Measurements from ENCODE around the gene GASK1B. TPM values are rescaled to one million over a fixed set of nuclear protein-coding genes. Genes with fewer than 3 reads are reported as not detected.

GASK1B gene
- total RNA-seq, 2 experiments from 2014 or later = not detected

DNA sequence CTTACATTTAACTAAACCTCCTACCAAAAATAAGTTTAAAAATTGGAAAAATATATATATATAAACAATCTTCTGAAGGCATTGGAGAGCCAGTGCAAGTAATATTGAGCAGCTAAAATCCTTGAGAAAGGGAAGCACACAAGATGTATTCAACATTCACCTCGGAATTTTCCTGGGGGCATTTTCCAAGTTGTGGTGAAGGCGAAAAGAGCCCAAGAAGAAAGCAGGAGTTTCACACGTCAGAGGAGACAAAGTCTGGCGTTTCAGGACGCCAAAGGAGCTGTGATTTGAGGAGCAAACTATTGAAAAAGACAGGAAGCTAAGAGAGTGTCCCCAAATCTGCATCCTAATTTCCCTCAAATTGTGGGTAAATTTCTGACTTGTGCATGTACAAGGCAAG, 9.1 kb upstream of the GASK1B start:
- no peak for ATAC-seq
- CTCF ChIA-PET = interaction anchor here (0.6 to 1.4 kb wide), 4 partner anchors 9 to 74 kb away, joined by 3 to 6 read pairs (median 3); no protein-coding TSS in a partner anchor
- intact Hi-C loops (cut with DNase I, micrococcal nuclease) = no loop called here
- Mint-ChIP-seq H3K27ac (no peak overlapping the region), H3K27me3 (peaks cover 7% of the 10 kb centered on the region), H3K4me3 (no peak overlapping the region), H3K4me1 (no peaks in the 10 kb centered on the region), H3K36me3 (ENCODE audit: low read depth) (no peaks in the 10 kb centered on the region), H3K9me3 (ENCODE audit: low read depth) (no peaks in the 10 kb centered on the region)
- POLR2A ChIA-PET = no interaction called here
- no peak for DNase-seq

DNA sequence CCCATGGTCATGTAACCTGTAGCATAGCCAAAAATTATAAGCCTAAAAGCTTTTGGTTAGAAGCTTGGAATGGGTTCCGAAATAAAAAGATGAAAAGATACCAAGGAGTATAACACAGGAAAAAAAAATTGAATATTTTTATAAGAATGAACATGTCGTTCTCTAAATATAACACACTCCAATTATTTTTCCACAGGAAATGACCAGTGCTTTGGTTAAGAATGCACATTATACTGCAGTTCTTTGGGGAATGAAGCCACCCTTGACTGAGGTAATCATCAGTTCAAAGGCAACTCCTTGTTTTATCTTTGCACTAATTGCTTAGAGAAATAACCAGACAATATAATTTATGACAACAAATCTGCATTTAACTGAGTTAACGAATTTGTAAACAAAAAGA, 6.6 kb upstream of the GASK1B start:
- H3K27me3 Mint-ChIP-seq = peaks cover 7% of the 10 kb centered on the region
- H3K4me1 Mint-ChIP-seq = no peaks in the 10 kb centered on the region
- H3K36me3 Mint-ChIP-seq (ENCODE audit: low read depth) = no peaks in the 10 kb centered on the region
- ChIA-PET CTCF (interaction anchor here (0.6 kb wide), 1 partner anchor 170 kb away, joined by 3 read pairs; no protein-coding TSS in a partner anchor), POLR2A (no interaction called here)
- no peak overlapping the region for H3K4me3 Mint-ChIP-seq
- H3K27ac Mint-ChIP-seq = no peak overlapping the region
- intact Hi-C loops (cut with DNase I, micrococcal nuclease) = loop anchor here in 1 of 2 experiments (10.0 kb wide), 1 partner anchor 965 kb away; no protein-coding TSS in a partner anchor
- DNase-seq (no peak), ATAC-seq (no peak)
- H3K9me3 Mint-ChIP-seq (ENCODE audit: low read depth) = no peaks in the 10 kb centered on the region

DNA sequence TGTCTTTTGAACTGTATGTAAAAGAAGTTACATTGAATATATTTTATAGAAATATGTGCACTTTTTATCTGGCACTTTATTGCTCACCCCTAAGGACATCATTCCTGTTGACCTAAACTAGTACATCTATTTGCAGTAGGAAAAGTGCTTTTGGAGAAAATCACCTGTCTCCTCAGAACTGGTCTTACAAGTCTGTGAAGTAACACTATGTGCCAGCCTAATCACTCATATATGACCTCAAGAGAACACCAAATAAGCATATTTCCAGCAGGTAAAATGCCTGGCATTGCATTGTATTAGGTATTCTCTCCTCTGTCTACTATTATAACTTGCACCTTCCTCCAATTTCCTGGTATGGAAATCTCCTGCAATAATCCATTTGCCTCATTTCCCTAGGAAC, 4.0 kb upstream of the GASK1B start:
- ChIA-PET POLR2A (no interaction called here), CTCF (no interaction called here)
- H3K27me3 Mint-ChIP-seq = peaks cover 15% of the 10 kb centered on the region
- no peaks in the 10 kb centered on the region for H3K9me3 Mint-ChIP-seq (ENCODE audit: low read depth)
- DNase-seq (no peak), ATAC-seq (no peak)
- H3K36me3 Mint-ChIP-seq (ENCODE audit: low read depth) = no peaks in the 10 kb centered on the region
- H3K4me1 Mint-ChIP-seq = peaks cover 6% of the 10 kb centered on the region
- no peak overlapping the region for H3K27ac Mint-ChIP-seq
- intact Hi-C loops (cut with DNase I, micrococcal nuclease) = loop anchor here in 1 of 2 experiments (10.0 kb wide), 1 partner anchor 962 kb away; no protein-coding TSS in a partner anchor
- H3K4me3 Mint-ChIP-seq = no peak overlapping the region

DNA sequence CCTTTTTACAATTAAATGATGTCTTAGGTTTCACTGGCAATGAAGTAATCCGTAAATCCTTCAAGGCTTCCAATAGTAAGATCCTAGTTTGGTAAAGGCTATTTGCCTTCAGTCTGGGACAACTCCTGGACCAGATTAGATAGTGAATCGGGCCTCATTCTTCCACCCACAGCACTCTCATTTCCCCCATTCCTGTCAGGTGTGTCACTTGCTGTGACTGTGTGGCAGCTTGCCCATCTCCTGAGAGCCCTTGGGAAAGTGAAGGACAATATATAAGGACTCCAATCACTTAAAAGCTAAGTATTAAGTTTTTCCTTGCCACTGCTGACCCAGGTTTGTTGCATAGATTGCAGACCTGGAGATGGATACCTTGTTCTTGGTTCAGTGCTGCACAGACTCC, 3.3 kb upstream of the GASK1B start:
- ATAC-seq (no peak), DNase-seq (no peak)
- H3K36me3 Mint-ChIP-seq (ENCODE audit: low read depth) = no peaks in the 10 kb centered on the region
- H3K27ac Mint-ChIP-seq = no peak overlapping the region
- no peaks in the 10 kb centered on the region for H3K9me3 Mint-ChIP-seq (ENCODE audit: low read depth)
- intact Hi-C loops (cut with DNase I, micrococcal nuclease) = loop anchor here in 1 of 2 experiments (10.0 kb wide), 1 partner anchor 961 kb away; no protein-coding TSS in a partner anchor
- peaks cover 6% of the 10 kb centered on the region for H3K4me1 Mint-ChIP-seq
- peaks cover 18% of the 10 kb centered on the region for H3K27me3 Mint-ChIP-seq
- no peak overlapping the region for H3K4me3 Mint-ChIP-seq
- ChIA-PET POLR2A (no interaction called here), CTCF (interaction anchor here (1.6 to 2.6 kb wide), 2 partner anchors 17 to 79 kb away, joined by 4 to 6 read pairs; no protein-coding TSS in a partner anchor)

DNA sequence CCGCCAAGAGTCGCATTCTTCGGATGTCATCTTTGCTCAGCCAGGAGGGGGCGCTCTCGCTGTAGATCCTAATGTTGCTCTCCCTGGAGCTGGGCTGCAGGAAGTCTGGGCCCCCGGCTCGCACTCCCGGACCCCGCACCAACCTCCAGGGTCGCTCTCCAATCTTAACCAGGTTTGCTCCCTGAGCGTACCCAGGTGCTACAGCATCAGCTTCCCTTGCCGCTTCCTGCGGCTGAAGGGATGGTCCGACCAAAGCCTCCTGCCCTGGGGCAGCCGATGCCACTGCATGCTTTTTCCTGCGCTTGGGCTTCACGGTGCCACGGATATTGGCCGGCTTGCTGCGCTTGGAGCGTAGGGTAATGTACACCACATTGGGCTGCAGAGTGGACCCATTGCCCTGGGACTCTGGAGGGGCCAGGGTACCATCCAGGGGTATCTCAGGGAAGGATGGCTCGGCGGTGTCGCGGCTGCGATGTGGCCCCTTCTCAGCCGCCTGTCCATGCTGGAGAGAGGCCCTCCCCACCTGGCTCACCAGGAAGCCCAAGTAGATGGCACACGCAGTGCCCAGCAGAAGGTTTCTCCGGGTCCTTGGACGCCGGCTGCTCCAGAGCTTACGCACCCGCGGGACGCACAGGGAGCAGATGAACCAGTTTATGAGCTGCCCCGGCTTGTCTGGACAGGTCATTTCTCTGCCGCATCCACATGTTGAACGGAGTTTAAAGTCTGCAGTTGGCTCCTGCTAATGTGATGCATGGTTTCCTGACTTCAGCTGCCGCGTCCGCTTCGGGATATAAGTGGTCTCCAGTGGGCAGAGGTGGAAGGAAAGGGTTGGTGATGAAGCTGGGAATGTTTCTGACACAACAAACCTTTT, 1.9 kb downstream of the GASK1B start:
- POLR2A ChIA-PET = no interaction called here
- H3K36me3 Mint-ChIP-seq (ENCODE audit: low read depth) = no peaks in the 10 kb centered on the region
- intact Hi-C loops (cut with DNase I, micrococcal nuclease) = loop anchor here in 1 of 2 experiments (10.0 kb wide), 1 partner anchor 956 kb away; no protein-coding TSS in a partner anchor

DNA sequence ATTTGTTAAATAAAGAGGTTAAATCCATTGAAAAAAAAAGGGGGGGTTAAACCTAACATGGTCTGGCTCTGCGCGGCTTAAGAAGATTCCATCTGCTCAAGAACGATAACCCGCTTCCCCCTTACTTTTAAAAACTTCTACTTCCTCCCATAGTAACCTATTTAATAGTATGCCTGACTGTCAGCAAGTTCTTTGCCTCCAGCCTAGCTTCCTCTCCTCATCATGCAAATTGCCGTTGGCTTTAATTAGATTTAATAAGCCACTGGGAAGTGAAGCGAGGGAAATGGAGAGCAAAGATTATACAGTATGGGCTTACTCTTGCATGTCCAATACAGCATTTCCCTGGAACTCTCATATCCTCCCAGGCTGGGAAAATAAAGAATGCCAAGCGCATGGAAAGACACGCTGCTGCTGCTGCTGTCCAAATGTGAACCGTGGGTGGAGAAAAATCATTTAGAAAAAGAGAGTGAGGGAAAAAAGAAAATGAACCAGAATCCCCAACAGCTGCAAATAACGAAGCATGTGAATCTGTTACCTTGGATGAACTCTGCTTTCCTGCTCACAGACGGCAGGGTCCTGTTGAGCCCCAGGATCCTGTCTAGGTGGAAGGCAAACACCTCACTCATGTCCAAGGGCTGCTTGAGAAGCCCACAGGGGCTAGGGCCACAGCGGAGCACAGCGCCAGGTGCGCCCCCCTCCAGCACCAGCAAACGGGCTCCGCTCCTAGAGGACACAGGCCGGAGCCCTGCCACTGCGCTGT, 2.7 kb downstream of the GASK1B start:
- Mint-ChIP-seq H3K4me3 (no peak overlapping the region), H3K36me3 (ENCODE audit: low read depth) (no peaks in the 10 kb centered on the region), H3K9me3 (ENCODE audit: low read depth) (no peaks in the 10 kb centered on the region), H3K27ac (no peak overlapping the region), H3K27me3 (peaks cover 26% of the 10 kb centered on the region), H3K4me1 (peaks cover 6% of the 10 kb centered on the region)
- intact Hi-C loops (cut with DNase I, micrococcal nuclease) = loop anchor here in 1 of 2 experiments (10.0 kb wide), 1 partner anchor 955 kb away; no protein-coding TSS in a partner anchor
- POLR2A ChIA-PET = no interaction called here
- ATAC-seq = no peak
- CTCF ChIA-PET = interaction anchor here (0.8 to 1.4 kb wide), 4 partner anchors 12 to 85 kb away, joined by 3 to 5 read pairs (median 4); no protein-coding TSS in a partner anchor
- no peak for DNase-seq

More for the DNA sequence above, 1.9 kb downstream of the GASK1B start:
- CTCF ChIA-PET = interaction anchor here (0.9 to 2.3 kb wide), 5 partner anchors 10 to 176 kb away, joined by 3 to 10 read pairs (median 3); no protein-coding TSS in a partner anchor
- H3K9me3 Mint-ChIP-seq (ENCODE audit: low read depth) = no peaks in the 10 kb centered on the region
- H3K27me3 Mint-ChIP-seq = peaks cover 26% of the 10 kb centered on the region
- peak; percentile 36 for ATAC-seq
- peaks cover 6% of the 10 kb centered on the region for H3K4me1 Mint-ChIP-seq
- H3K27ac Mint-ChIP-seq = no peak overlapping the region
- H3K4me3 Mint-ChIP-seq = no peak overlapping the region
- peak; percentile 59 for DNase-seq

DNA sequence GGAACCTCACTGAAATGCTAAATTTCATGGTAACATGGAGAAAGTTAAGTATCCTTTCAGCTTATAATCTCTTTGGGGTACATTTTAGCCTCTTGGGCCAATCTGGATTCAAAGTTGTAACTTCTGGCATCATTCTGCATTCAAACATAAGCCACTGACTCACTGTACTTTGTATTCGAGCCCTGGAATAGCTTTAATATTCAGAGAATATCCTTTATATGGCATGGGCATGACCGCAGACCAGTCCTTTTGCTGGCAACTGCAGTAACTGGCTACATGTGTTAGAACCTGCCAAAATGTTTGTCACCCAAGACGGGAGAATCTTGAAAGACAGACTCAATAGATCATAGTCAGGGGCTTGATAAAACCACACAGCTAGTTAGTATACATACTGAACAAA, 3.3 kb downstream of the GASK1B start:
- ChIA-PET CTCF (interaction anchor here (0.8 to 1.3 kb wide), 3 partner anchors 12 to 56 kb away, joined by 3 to 5 read pairs (median 4); no protein-coding TSS in a partner anchor), POLR2A (no interaction called here)
- intact Hi-C loops (cut with DNase I, micrococcal nuclease) = no loop called here
- ATAC-seq (no peak), DNase-seq (no peak)
- H3K4me1 Mint-ChIP-seq = peaks cover 6% of the 10 kb centered on the region
- no peaks in the 10 kb centered on the region for H3K9me3 Mint-ChIP-seq (ENCODE audit: low read depth)
- no peak overlapping the region for H3K4me3 Mint-ChIP-seq
- H3K27me3 Mint-ChIP-seq = peaks cover 26% of the 10 kb centered on the region
- H3K27ac Mint-ChIP-seq = no peak overlapping the region
- no peaks in the 10 kb centered on the region for H3K36me3 Mint-ChIP-seq (ENCODE audit: low read depth)

DNA sequence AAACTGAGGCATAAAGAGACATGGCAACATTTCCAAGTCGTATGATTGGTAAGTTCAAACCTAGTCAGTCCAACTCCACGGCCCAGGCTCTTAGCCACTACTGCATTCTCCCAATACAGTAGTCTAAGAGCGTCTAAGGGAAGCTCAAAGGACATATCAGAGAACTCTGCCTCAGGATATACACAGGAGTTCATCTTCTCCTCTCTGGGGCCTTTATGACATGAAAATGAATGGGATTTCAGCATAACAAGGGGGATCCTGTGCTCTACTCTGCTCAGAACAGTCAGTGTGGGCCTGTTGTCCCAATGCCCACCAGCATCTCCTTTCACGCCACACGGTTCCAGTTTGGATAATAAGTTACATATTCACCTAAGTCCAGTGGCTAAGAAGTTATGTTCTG, 4.2 kb downstream of the GASK1B start:
- H3K4me3 Mint-ChIP-seq = no peak overlapping the region
- intact Hi-C loops (cut with DNase I, micrococcal nuclease) = no loop called here
- peaks cover 6% of the 10 kb centered on the region for H3K4me1 Mint-ChIP-seq
- no peak for DNase-seq
- H3K27ac Mint-ChIP-seq = no peak overlapping the region
- ChIA-PET POLR2A (no interaction called here), CTCF (interaction anchor here (1.2 kb wide), 1 partner anchor 55 kb away, joined by 3 read pairs; no protein-coding TSS in a partner anchor)
- peaks cover 27% of the 10 kb centered on the region for H3K27me3 Mint-ChIP-seq
- no peaks in the 10 kb centered on the region for H3K36me3 Mint-ChIP-seq (ENCODE audit: low read depth)
- H3K9me3 Mint-ChIP-seq (ENCODE audit: low read depth) = no peaks in the 10 kb centered on the region
- ATAC-seq = no peak

DNA sequence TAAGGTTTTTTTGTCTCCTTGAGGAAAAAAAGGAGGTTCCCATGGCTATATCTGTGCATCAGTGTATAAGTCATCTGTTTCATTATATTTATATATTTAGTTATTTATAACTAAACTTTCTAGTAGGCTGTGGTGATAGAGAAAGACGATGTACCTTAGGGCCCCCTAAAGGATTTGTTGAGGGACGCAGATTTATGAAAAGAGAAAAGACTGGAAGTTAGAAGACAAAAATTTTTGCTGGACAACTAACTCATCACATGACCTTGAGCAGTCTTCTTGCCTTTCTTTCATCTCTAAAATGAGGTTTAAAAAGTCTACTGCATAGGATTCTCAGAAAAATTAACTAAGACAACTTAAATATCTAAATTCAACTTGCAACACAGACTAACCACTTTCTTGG, 6.1 kb downstream of the GASK1B start:
- H3K36me3 Mint-ChIP-seq (ENCODE audit: low read depth) = no peaks in the 10 kb centered on the region
- ChIA-PET POLR2A (no interaction called here), CTCF (no interaction called here)
- no peaks in the 10 kb centered on the region for H3K9me3 Mint-ChIP-seq (ENCODE audit: low read depth)
- ATAC-seq (no peak), DNase-seq (no peak)
- no peak overlapping the region for H3K4me3 Mint-ChIP-seq
- intact Hi-C loops (cut with DNase I, micrococcal nuclease) = no loop called here
- peaks cover 24% of the 10 kb centered on the region for H3K27me3 Mint-ChIP-seq
- no peak overlapping the region for H3K27ac Mint-ChIP-seq
- H3K4me1 Mint-ChIP-seq = no peaks in the 10 kb centered on the region

DNA sequence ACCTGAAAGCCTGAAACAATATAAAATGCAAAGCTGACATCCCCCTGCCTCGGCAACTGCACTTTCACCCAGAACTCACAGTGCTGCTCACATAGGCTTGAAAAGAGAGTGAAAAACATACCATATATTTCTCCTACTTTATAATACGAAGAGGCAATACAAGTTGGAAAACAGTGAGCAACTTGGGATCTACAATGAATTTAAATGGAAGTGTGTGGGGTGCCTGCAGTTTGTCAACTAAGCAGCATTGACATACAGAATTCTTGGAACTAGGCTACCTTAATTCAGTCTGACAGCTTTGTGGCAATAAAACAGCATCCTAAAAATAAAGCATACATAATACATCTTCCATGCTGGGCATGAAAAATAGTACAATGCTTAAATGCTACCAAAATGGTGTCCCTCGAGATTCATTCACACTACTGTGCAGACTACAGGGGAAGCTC, 8.0 kb downstream of the GASK1B start:
- no peaks in the 10 kb centered on the region for H3K36me3 Mint-ChIP-seq (ENCODE audit: low read depth)
- DNase-seq (no peak), ATAC-seq (no peak)
- H3K4me3 Mint-ChIP-seq = no peak overlapping the region
- POLR2A ChIA-PET = no interaction called here
- H3K27ac Mint-ChIP-seq = no peak overlapping the region
- intact Hi-C loops (cut with DNase I, micrococcal nuclease) = no loop called here
- no peaks in the 10 kb centered on the region for H3K4me1 Mint-ChIP-seq
- H3K9me3 Mint-ChIP-seq (ENCODE audit: low read depth) = no peaks in the 10 kb centered on the region
- H3K27me3 Mint-ChIP-seq = peaks cover 12% of the 10 kb centered on the region
- CTCF ChIA-PET = no interaction called here

DNA sequence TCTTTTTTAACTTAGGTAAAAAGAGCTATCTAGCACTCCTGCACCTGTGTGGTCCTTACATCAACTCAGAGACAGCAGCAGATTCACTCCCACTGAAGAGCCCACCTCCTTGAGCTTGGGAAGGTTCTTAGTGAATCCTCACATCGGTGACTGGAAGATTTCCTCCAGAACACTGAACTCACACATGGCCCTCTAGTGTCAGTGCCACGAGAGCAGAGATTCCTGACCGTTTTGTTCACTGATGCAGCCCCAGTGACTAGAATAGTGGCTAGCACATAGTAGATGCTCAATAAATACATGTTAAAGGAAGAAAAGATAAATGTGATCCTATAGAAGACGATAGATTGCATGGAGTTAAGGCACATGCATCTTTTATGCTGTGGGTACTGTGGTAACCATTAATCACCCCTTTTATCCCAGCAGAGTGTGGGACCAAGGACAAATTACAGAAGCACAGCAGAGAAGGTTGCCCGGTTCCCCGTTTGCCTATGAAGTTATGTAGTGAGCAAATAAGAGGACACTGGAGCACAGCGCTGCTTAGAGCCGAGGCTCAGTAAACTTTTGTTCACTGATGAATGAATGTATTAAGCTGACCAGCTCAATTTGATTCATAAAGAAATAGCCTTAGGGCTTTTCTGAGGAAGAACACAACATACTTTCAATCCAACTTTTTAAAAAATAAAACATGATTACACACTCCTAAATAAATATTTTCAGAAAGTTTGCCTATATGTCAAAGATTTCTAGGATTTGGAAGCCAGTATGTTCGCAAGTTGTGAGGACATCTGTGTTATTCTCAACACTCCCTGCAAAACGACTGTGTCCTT, 8.7 kb downstream of the GASK1B start:
- no peak overlapping the region for H3K4me3 Mint-ChIP-seq
- H3K9me3 Mint-ChIP-seq (ENCODE audit: low read depth) = no peaks in the 10 kb centered on the region
- intact Hi-C loops (cut with DNase I, micrococcal nuclease) = no loop called here
- ChIA-PET CTCF (no interaction called here), POLR2A (no interaction called here)
- H3K27me3 Mint-ChIP-seq = peaks cover 9% of the 10 kb centered on the region
- DNase-seq (no peak), ATAC-seq (no peak)
- no peaks in the 10 kb centered on the region for H3K4me1 Mint-ChIP-seq
- no peak overlapping the region for H3K27ac Mint-ChIP-seq
- H3K36me3 Mint-ChIP-seq (ENCODE audit: low read depth) = no peaks in the 10 kb centered on the region

All from activated CD4-positive, alpha-beta T cell treated with anti-CD3 and anti-CD28 coated beads for 36 hours (primary cell).